Bronchial epithelial cell (primary cell): Measurements from ENCODE around the gene SOBP. TPM values are rescaled to one million over a fixed set of nuclear protein-coding genes. Genes with fewer than 3 reads are reported as not detected.
"Not testable (repeated sequence)": the region's sequence is repeated elsewhere in the genome, so short reads cannot be mapped to it uniquely, and the experiment has no call there.

Source experiments
- DNase-seq: peaks from one replicate; pipeline ENCODE4 v3.0.0-alpha.2; 2010; ENCODE audit warnings: low read depth
- FAIRE-seq: peaks from 2 replicates; lab custom pipeline; 2011; peaks lifted over from hg19 to GRCh38; lab: Jason Lieb, UNC
- H3K27me3 ChIP-seq: 2 replicates; pipeline ENCODE4 v1.5.1; 2011; ENCODE audit warnings: low read length; ENCODE audit not compliant: control insufficient read depth, insufficient read depth
- H3K36me3 ChIP-seq: 2 replicates; pipeline ENCODE4 v1.5.1; 2011; ENCODE audit warnings: low read length; ENCODE audit not compliant: control insufficient read depth, insufficient read depth
- H3K4me3 ChIP-seq: 2 replicates; pipeline ENCODE4 v1.5.1; 2011; ENCODE audit warnings: mild to moderate bottlenecking, low read depth, low read length, control low read depth
- total RNA-seq: library from RNA; depleted of rRNA; stranded (reverse); fragments of >200 nt; gene quantifications from 2 replicates; pipeline ENCODE4 v1.2.1, GENCODE V29; 2014
- TF ChIP-seq, protein P1 (sequence below): IDR thresholded peaks from 2 replicates; pipeline ENCODE4 v1.5.1; 2011; ENCODE audit warnings: mild to moderate bottlenecking, moderate library complexity, low read length, control low read depth, inconsistent platforms; ENCODE audit not compliant: insufficient read depth, severe bottlenecking

The SOBP gene
- total RNA-seq, 1 donor from 2014 or later: 0.26 TPM

DNA sequence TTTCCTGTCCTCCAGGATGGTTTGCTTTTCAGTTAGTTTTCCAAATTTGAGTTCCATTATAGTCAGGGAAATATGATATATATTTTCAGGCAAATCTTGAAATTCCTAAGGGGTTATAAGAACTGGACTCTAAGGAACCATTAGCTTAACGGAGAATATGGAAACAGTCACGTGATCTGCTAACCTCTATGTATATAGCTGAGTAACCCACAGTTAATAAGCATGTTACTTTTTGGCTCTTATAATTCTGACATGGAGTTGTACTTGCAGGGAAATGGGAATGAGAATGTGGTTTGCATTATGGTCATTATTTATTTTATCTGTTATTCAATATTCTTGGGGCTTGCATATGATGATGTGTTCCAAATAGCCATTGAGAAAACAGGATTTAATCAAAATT is 23.3 kb downstream of the SOBP start:
- Histone ChIP-seq H3K36me3 (no peaks in the 10 kb centered on the region), H3K27me3 (no peaks in the 10 kb centered on the region), H3K4me3 (no peak overlapping the region)
- DNase-seq (no peak), FAIRE-seq (no peak)
- TF ChIP-seq, protein P1, sequence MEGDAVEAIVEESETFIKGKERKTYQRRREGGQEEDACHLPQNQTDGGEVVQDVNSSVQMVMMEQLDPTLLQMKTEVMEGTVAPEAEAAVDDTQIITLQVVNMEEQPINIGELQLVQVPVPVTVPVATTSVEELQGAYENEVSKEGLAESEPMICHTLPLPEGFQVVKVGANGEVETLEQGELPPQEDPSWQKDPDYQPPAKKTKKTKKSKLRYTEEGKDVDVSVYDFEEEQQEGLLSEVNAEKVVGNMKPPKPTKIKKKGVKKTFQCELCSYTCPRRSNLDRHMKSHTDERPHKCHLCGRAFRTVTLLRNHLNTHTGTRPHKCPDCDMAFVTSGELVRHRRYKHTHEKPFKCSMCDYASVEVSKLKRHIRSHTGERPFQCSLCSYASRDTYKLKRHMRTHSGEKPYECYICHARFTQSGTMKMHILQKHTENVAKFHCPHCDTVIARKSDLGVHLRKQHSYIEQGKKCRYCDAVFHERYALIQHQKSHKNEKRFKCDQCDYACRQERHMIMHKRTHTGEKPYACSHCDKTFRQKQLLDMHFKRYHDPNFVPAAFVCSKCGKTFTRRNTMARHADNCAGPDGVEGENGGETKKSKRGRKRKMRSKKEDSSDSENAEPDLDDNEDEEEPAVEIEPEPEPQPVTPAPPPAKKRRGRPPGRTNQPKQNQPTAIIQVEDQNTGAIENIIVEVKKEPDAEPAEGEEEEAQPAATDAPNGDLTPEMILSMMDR: no peak

DNA sequence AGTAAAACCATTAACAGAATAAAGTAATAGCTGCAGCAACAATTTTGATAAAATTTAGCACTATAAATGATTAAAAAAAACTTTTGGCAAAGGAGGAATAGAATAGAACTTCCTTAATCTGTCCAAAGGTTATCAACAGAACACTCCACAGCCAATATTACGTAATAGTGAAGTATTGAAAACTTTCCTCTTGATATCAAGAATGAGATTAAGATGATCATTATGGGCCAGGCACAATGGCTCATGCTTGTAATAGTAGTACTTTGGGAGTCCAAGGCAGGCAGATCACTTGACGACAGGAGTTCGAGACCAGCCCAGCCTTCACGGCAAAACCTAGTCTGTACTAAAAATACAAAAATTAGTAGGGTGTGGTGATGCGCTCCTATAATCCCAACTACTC is 26.0 kb downstream of the SOBP start:
- H3K36me3 ChIP-seq: no peaks in the 10 kb centered on the region

DNA sequence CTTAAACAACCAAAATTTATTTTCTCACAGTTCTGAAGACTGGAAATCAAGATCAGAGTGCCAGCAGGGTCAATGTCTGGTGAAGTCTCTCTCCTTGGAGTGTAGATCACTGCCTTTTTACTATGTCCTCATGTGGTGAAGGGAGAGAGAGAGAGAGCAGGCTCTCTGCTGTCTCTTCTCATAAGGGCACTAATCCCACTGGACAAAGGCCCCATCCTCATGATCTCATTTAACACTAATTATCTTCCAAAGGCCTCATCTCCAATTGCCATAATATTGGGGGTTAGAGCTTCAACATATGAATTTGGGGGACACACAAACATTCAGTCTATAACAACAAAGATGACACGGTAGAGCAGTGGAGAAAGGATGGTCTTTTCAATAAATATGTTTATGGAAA is 27.4 kb downstream of the SOBP start:
- TF ChIP-seq, protein P1: no peak
- Histone ChIP-seq H3K36me3 (no peaks in the 10 kb centered on the region), H3K4me3 (no peak overlapping the region), H3K27me3 (no peaks in the 10 kb centered on the region)
- DNase-seq (no peak), FAIRE-seq (no peak)

More for the DNA sequence above, 26.0 kb downstream of the SOBP start:
- FAIRE-seq (no peak), DNase-seq (no peak)
- Histone ChIP-seq H3K27me3 (no peaks in the 10 kb centered on the region), H3K4me3 (no peak overlapping the region)
- TF ChIP-seq, protein P1: no peak

DNA sequence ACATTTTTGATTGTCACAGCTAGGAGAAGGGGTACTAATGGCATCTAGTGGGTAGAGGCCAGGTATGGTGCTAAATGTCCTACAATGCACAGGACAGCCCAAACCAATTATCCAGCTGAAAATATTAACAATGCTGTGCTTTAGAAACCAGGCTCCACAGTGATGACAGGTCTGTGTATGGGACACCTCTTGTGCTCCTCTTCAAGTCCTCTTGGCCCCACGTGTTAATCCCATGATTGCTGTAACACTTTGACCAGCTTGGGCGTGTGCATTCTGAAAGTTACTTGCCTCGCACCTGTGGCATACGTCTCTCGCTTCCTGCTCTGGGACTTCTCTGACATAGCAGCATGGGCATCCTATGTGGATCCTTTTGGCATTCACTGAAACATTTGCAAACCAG is 29.3 kb downstream of the SOBP start:
- not testable (repeated sequence) for H3K4me3 ChIP-seq, H3K36me3 ChIP-seq, H3K27me3 ChIP-seq, DNase-seq
- FAIRE-seq: peak; percentile 76

DNA sequence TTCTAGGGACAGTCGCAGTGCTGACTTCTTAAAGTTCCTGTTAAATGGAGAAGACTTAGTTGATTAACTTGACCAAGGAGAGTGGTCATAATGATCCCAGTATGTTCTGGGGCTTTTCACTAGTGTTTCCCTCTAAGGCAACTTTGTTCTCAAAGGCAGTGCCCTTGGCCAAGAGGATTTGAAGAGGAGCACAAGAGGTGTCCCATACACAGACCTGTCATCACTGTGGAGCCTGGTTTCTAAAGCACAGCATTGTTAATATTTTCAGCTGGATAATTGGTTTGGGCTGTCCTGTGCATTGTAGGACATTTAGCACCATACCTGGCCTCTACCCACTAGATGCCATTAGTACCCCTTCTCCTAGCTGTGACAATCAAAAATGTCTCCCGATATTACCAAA is 30.8 kb downstream of the SOBP start:
- peak; percentile 95 for FAIRE-seq
- not testable (repeated sequence) for DNase-seq, H3K27me3 ChIP-seq, H3K36me3 ChIP-seq, H3K4me3 ChIP-seq

DNA sequence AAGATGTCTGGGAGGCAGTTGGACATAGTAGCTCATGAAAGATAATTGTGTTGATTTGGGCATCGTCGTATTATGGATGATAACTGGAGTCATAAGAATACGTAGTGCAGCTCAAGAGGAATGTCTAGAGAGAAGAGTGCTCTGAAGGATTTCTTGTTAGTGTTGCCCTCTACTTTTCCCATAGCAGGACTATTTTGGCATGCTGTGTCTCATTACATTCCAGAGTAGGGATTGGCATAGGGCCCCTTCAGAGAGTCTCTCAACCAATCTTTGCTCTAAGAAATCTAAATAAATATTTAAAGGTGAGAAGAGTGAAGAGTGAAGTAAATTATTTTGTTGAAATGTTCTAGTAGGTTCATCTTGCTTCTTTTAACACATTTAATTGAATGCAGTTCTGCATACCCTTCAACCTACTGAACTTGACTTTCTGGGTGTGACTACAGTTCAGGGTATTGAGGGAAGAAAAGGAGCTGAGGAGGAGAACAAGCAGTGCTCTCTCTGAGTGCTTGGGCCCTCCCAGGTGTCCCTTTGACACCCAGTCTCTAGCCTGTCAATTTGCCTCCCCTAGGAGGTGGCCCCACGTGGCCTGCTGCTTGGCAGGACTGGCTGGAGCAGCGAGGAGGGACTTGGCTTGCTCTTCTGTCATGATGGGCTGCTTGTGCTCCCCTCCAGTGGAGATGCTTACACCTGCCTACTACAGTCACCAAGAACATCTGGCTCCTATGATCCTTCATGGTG is 33.3 kb downstream of the SOBP start:
- Histone ChIP-seq H3K27me3 (no peaks in the 10 kb centered on the region), H3K4me3 (no peak overlapping the region), H3K36me3 (no peaks in the 10 kb centered on the region)
- no peak for DNase-seq
- TF ChIP-seq, protein P1: no peak
- FAIRE-seq: no peak

DNA sequence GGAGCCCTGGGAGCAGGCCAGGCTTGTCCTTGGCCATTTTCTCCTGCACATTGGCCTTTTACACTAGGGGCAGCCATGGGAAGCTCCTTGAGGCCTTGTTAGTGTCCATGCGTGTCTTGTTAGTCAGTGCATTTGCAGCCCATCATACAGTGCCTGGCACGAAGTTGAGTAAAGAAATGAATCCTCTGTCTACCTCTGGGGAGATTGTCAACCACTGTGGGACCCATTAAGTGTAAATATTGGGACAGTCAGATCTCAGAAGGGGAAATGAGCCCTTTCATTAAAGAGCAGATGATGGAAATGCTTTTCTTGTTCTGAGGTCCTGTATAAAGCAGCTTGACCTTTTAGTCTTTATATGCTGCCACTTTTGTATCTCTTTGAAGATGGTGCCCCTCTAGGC is 33.9 kb downstream of the SOBP start:
- H3K36me3 ChIP-seq: no peaks in the 10 kb centered on the region
- TF ChIP-seq, protein P1: no peak
- DNase-seq (no peak), FAIRE-seq (no peak)
- H3K27me3 ChIP-seq: no peaks in the 10 kb centered on the region
- no peak overlapping the region for H3K4me3 ChIP-seq
